Renal cortical epithelial cell (primary cell): ENCODE measurements around the gene MAF. TPM values are rescaled to one million over a fixed set of nuclear protein-coding genes. Genes with fewer than 3 reads are reported as not detected.

Experiments
- DNase-seq: peaks from one replicate; pipeline ENCODE4 v3.0.0-alpha.2; 2011; ENCODE audit warnings: low read depth
- total RNA-seq: library from RNA; depleted of rRNA; stranded (reverse); fragments of >200 nt; gene quantifications from 2 replicates; pipeline ENCODE4 v1.2.3, GENCODE V29; 2014

MAF gene
- total RNA-seq, result 5.2 and 8.0 TPM in 2 replicates

- peak; percentile 88 for DNase-seq
Measured at GRCh38 chr16:79600638-79601091, at the start of gene MAF. Gene MAF, minus strand, starts transcription at chr16:79600737. Its CDS starts 835 bp downstream, at chr16:79599902.

GRCh38 chr16:79648826-79649225, 48.3 kb upstream of the MAF start:
- DNase-seq, result peak; percentile 25

GRCh38 chr16:79647586-79647985, 47.0 kb upstream of the MAF start:
- peak; percentile 49 for DNase-seq

- no peak for DNase-seq
Measured at GRCh38 chr16:79645701-79646100, 45.2 kb upstream of the MAF start.

- DNase-seq, result peak; percentile 82
Measured at GRCh38 chr16:79644971-79645667, 44.6 kb upstream of the MAF start.

- no peak for DNase-seq
Measured at GRCh38 chr16:79642652-79643051, 42.1 kb upstream of the MAF start.

GRCh38 chr16:79640513-79641360, 40.2 kb upstream of the MAF start:
- DNase-seq, result peak; percentile 50

GRCh38 chr16:79639576-79640311, 39.2 kb upstream of the MAF start:
- DNase-seq, result peak; percentile 84

- no peak for DNase-seq
Measured at GRCh38 chr16:79638386-79638785, 37.8 kb upstream of the MAF start.

- DNase-seq, result no peak
Measured at GRCh38 chr16:79635488-79635887, 35.0 kb upstream of the MAF start.

GRCh38 chr16:79634298-79634697, 33.8 kb upstream of the MAF start:
- no peak for DNase-seq

GRCh38 chr16:79632289-79632688, 31.8 kb upstream of the MAF start:
- DNase-seq, result peak; percentile 49

- no peak for DNase-seq
Measured at GRCh38 chr16:79628988-79629387, 28.5 kb upstream of the MAF start.

GRCh38 chr16:79628501-79628975, 28.0 kb upstream of the MAF start:
- peak; percentile 80 for DNase-seq

- DNase-seq, result no peak
Measured at GRCh38 chr16:79627092-79627491, 26.6 kb upstream of the MAF start.

GRCh38 chr16:79625738-79626137, 25.2 kb upstream of the MAF start:
- no peak for DNase-seq

- no peak for DNase-seq
Measured at GRCh38 chr16:79623824-79624223, 23.3 kb upstream of the MAF start.

GRCh38 chr16:79623062-79623461, 22.5 kb upstream of the MAF start:
- DNase-seq, result no peak

GRCh38 chr16:79621027-79621426, 20.5 kb upstream of the MAF start:
- no peak for DNase-seq

- no peak for DNase-seq
Measured at GRCh38 chr16:79618692-79619050, 18.1 kb upstream of the MAF start.

- DNase-seq, result no peak
Measured at GRCh38 chr16:79618041-79618691, 17.6 kb upstream of the MAF start.

GRCh38 chr16:79613009-79613408, 12.5 kb upstream of the MAF start:
- peak; percentile 68 for DNase-seq
